ENCODE measurements around the gene NR4A1.

Gene NR4A1

GRCh38 chr12:52046859-52047258, 4.4 kb upstream of the NR4A1 start:
- TF ChIP-seq RAD21 (IDR thresholded peaks at IDR 0.05; ENCODE audit: low read depth) = no peak
- no peak for TF ChIP-seq EP300 (IDR thresholded peaks at IDR 0.05; ENCODE audit: borderline replicate concordance)

GRCh38 chr12:52049286-52049685, 2.0 kb upstream of the NR4A1 start:
- no peak for TF ChIP-seq ZBTB7A (IDR thresholded peaks at IDR 0.05; ENCODE audit: low read depth)
- no peak for TF ChIP-seq RAD21 (IDR thresholded peaks at IDR 0.05; ENCODE audit: low read depth)
- TF ChIP-seq TCF12 (IDR thresholded peaks at IDR 0.05; ENCODE audit: low read depth) = no peak
- no peak for TF ChIP-seq EGR1 (IDR thresholded peaks at IDR 0.05)
- TF ChIP-seq EP300 (IDR thresholded peaks at IDR 0.05; ENCODE audit: borderline replicate concordance) = no peak
- no peak for TF ChIP-seq TAF1 (IDR thresholded peaks at IDR 0.05; ENCODE audit: low read depth)
- TF ChIP-seq TEAD4 (IDR thresholded peaks at IDR 0.05) = no peak
- no peak for TF ChIP-seq CREB1 (IDR thresholded peaks at IDR 0.05; ENCODE audit: low read depth)
- no peak for TF ChIP-seq CEBPB (IDR thresholded peaks at IDR 0.05)
- no peak for TF ChIP-seq REST (IDR thresholded peaks at IDR 0.05; ENCODE audit: low read depth)
- no peak for TF ChIP-seq NFIC (IDR thresholded peaks at IDR 0.05)
- TF ChIP-seq, protein P1, sequence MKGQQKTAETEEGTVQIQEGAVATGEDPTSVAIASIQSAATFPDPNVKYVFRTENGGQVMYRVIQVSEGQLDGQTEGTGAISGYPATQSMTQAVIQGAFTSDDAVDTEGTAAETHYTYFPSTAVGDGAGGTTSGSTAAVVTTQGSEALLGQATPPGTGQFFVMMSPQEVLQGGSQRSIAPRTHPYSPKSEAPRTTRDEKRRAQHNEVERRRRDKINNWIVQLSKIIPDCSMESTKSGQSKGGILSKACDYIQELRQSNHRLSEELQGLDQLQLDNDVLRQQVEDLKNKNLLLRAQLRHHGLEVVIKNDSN (IDR thresholded peaks at IDR 0.05) = no peak
- TF ChIP-seq MAX (IDR thresholded peaks at IDR 0.05) = no peak

DNA sequence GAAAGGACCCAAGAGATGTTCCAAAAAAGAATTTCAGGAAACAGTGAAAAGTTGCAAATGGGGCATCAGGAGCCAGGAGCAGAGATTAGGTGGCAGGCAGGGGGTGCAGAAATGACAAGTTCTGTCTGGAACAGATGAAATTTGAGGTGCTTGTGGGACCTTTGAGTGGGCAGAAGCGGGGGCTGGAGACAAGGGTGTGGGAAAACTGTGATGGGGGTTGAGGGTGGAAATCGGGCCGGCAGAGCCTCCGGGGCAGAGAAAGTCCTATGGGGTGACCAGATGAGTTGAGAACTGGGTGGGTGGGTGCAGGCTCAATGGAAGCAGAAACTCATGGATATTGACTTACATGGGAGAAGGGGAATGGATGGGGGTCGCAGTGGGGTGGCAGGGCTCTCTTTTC, 1.6 kb upstream of the NR4A1 start:
- no peak for TF ChIP-seq NFIC (IDR thresholded peaks at IDR 0.05)
- TF ChIP-seq ZBTB7A (IDR thresholded peaks at IDR 0.05; ENCODE audit: low read depth) = no peak
- no peak for TF ChIP-seq TAF1 (IDR thresholded peaks at IDR 0.05; ENCODE audit: low read depth)
- TF ChIP-seq TCF12 (IDR thresholded peaks at IDR 0.05; ENCODE audit: low read depth) = no peak
- TF ChIP-seq CEBPB (IDR thresholded peaks at IDR 0.05) = no peak

DNA sequence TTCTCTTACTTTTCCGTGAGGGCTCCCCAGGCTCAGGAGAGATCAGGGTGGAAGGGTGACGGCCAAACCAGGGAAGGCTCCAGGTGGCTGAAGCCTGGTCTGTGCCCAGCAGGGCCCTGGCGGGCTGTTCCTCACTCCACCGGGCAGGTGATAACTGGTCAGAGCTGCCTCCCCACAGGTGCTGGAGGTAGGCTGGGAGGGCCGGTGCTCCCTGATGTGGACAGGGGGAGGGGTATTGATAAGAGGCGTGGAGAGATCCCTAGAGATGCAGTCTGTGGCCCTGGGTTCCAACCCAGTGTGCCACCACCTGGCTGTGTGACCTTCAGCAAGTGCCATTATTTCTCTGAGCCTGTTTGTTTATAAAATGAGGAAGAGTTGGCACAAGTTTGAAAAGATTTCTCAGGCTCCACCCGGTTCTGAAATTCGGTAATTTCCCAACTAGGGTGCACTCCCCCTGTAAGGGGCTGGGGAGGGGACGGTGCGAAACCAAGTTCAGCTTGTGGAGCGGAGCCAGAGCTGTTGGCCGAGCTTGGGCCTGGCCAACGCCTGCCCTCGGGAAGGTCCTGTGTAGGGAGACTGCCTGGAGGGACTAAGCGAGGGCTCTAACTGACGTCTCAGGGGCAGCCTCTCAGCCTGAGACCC, 1.0 kb upstream of the NR4A1 start:
- no peak for TF ChIP-seq TEAD4 (IDR thresholded peaks at IDR 0.05)
- no peak for TF ChIP-seq MAX (IDR thresholded peaks at IDR 0.05)
- no peak for TF ChIP-seq REST (IDR thresholded peaks at IDR 0.05; ENCODE audit: low read depth)
- TF ChIP-seq TCF12 (IDR thresholded peaks at IDR 0.05; ENCODE audit: low read depth) = peak; percentile 5; the same call in 1 of the 2 replicates
- TF ChIP-seq EGR1 (IDR thresholded peaks at IDR 0.05) = no peak
- peak; percentile 7; the same call in 1 of the 2 replicates for TF ChIP-seq NFIC (IDR thresholded peaks at IDR 0.05)
- no peak for TF ChIP-seq EP300 (IDR thresholded peaks at IDR 0.05; ENCODE audit: borderline replicate concordance)
- no peak for TF ChIP-seq CEBPB (IDR thresholded peaks at IDR 0.05)
- no peak for TF ChIP-seq RAD21 (IDR thresholded peaks at IDR 0.05; ENCODE audit: low read depth)
- TF ChIP-seq FOXM1 (IDR thresholded peaks at IDR 0.05; ENCODE audit: borderline replicate concordance, low read depth) = no peak
- no peak for TF ChIP-seq YY1 (IDR thresholded peaks at IDR 0.05; ENCODE audit: low read depth)

GRCh38 chr12:52052468-52053186, 1.4 kb downstream of the NR4A1 start:
- TF ChIP-seq RAD21 (IDR thresholded peaks at IDR 0.05; ENCODE audit: low read depth) (no peak), MAX (IDR thresholded peaks at IDR 0.05) (peak; percentile 44), ZBTB7A (IDR thresholded peaks at IDR 0.05; ENCODE audit: low read depth) (no peak)

- TF ChIP-seq ZBTB7A (IDR thresholded peaks at IDR 0.05; ENCODE audit: low read depth) (no peak), CREB1 (IDR thresholded peaks at IDR 0.05; ENCODE audit: low read depth) (no peak), FOXM1 (IDR thresholded peaks at IDR 0.05; ENCODE audit: borderline replicate concordance, low read depth) (no peak), TCF12 (IDR thresholded peaks at IDR 0.05; ENCODE audit: low read depth) (no peak), TEAD4 (IDR thresholded peaks at IDR 0.05) (no peak), EGR1 (IDR thresholded peaks at IDR 0.05) (no peak), YY1 (IDR thresholded peaks at IDR 0.05; ENCODE audit: low read depth) (no peak), MAX (IDR thresholded peaks at IDR 0.05) (no peak), TAF1 (IDR thresholded peaks at IDR 0.05; ENCODE audit: low read depth) (no peak), NFIC (IDR thresholded peaks at IDR 0.05) (no peak), CEBPB (IDR thresholded peaks at IDR 0.05) (no peak), EP300 (IDR thresholded peaks at IDR 0.05; ENCODE audit: borderline replicate concordance) (no peak), RAD21 (IDR thresholded peaks at IDR 0.05; ENCODE audit: low read depth) (no peak)
- TF ChIP-seq, protein P1 (IDR thresholded peaks at IDR 0.05) = no peak
Observed at GRCh38 chr12:52053536-52054209, 2.4 kb downstream of the NR4A1 start.
